DOHH2 (cell line): Measurements from ENCODE around the gene SCFD2.

Source experiments
- H3F3A ChIP-seq: fragments of 200-600 bp; sonication (generic), shearing (Covaris generic); 2 replicates; pipeline ENCODE4 v1.6.0; 2016; ENCODE audit warnings: antibody characterized with exemption, mild to moderate bottlenecking; ENCODE audit not compliant: control insufficient read depth, insufficient read depth
- H3K27ac ChIP-seq: fragments of 200-600 bp; sonication (generic); 2 replicates; pipeline ENCODE4 v1.5.1; 2014; ENCODE audit warnings: low read depth, mild to moderate bottlenecking, low read length, moderate library complexity
- H3K27me3 ChIP-seq: fragments of 200-600 bp; sonication (generic); 2 replicates; pipeline ENCODE4 v1.6.1; 2014; ENCODE audit warnings: mild to moderate bottlenecking, low read length, mixed read lengths; ENCODE audit not compliant: control insufficient read depth
- H3K36me3 ChIP-seq: fragments of 200-600 bp; sonication (generic); 2 replicates; pipeline ENCODE4 v1.6.1; 2014; ENCODE audit warnings: mild to moderate bottlenecking, low read length, moderate library complexity, mixed read lengths; ENCODE audit not compliant: control insufficient read depth
- H3K4me1 ChIP-seq: fragments of 200-600 bp; sonication (generic); 2 replicates; pipeline ENCODE4 v1.6.1; 2014; ENCODE audit warnings: mild to moderate bottlenecking, low read length, mixed read lengths; ENCODE audit not compliant: control insufficient read depth
- H3K4me2 ChIP-seq: fragments of 200-600 bp; sonication (generic); 2 replicates; pipeline ENCODE4 v1.6.0; 2014; ENCODE audit warnings: mild to moderate bottlenecking, low read length, moderate library complexity
- H3K4me3 ChIP-seq: fragments of 200-600 bp; sonication (generic); 2 replicates; pipeline ENCODE4 v1.5.1; 2014; ENCODE audit warnings: mild to moderate bottlenecking, low read length, mixed read lengths
- H3K79me2 ChIP-seq: fragments of 200-600 bp; sonication (generic); 2 replicates; pipeline ENCODE4 v1.6.1; 2014; ENCODE audit warnings: mild to moderate bottlenecking, low read length, mixed read lengths; ENCODE audit not compliant: control insufficient read depth
- H3K9me2 ChIP-seq: fragments of 200-600 bp; sonication (generic); replicated peaks from 2 replicates; pipeline ENCODE4 v1.6.1; 2014; ENCODE audit warnings: mild to moderate bottlenecking, low read length, mixed read lengths; ENCODE audit not compliant: control insufficient read depth
- H3K9me3 ChIP-seq: fragments of 200-600 bp; sonication (generic); 2 replicates; pipeline ENCODE4 v1.6.1; 2014; ENCODE audit warnings: antibody characterized with exemption, low read length, mixed read lengths; ENCODE audit not compliant: control insufficient read depth, insufficient read depth
- H4K20me1 ChIP-seq: fragments of 200-600 bp; sonication (generic); 2 replicates; pipeline ENCODE4 v1.6.0; 2014; ENCODE audit warnings: low read depth, mild to moderate bottlenecking, antibody characterized with exemption, low read length, moderate library complexity; ENCODE audit not compliant: control insufficient read depth, insufficient read depth
- EZH2phosphoT487 ChIP-seq: fragments of 200-600 bp; sonication (generic); IDR thresholded peaks from 2 replicates; pipeline ENCODE4 v1.6.1; 2017; ENCODE audit warnings: borderline replicate concordance, mild to moderate bottlenecking, antibody characterized with exemption, low read length, moderate library complexity, mixed read lengths
- TF ChIP-seq, protein P1 (sequence below): fragments of 200-600 bp; sonication (generic); IDR thresholded peaks from one replicate; pipeline ENCODE4 v1.5.1; 2014; ENCODE audit warnings: antibody characterized with exemption, mild to moderate bottlenecking, low read depth, low read length; ENCODE audit not compliant: poor library complexity, severe bottlenecking

The SCFD2 gene

DNA sequence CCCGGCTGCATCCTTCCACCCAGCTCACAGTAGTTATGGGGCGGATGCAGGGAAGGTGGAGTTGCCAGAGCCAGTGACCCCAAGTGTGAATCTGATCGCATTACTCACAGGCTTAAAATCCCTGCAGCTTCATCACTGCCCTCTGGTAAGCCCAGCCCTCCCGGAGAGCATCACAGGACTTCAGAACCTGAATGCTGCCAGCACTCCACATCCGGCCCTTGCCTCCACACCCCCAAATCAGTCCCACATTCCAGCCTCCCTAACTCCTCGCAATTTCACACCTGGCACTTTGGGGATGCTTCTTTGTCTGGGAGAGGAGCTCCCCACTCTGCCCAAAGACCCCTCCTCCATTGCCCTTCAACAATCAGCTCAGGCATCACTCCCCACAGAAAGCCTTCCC, 488.2 kb downstream of the SCFD2 start:
- H3K36me3 ChIP-seq: no peaks in the 10 kb centered on the region
- H3K27ac ChIP-seq: no peak overlapping the region
- no peaks in the 10 kb centered on the region for H4K20me1 ChIP-seq
- H3K4me2 ChIP-seq: no peak overlapping the region
- H3F3A ChIP-seq: no peaks in the 10 kb centered on the region
- no peak for TF ChIP-seq EZH2phosphoT487
- TF ChIP-seq, protein P1, sequence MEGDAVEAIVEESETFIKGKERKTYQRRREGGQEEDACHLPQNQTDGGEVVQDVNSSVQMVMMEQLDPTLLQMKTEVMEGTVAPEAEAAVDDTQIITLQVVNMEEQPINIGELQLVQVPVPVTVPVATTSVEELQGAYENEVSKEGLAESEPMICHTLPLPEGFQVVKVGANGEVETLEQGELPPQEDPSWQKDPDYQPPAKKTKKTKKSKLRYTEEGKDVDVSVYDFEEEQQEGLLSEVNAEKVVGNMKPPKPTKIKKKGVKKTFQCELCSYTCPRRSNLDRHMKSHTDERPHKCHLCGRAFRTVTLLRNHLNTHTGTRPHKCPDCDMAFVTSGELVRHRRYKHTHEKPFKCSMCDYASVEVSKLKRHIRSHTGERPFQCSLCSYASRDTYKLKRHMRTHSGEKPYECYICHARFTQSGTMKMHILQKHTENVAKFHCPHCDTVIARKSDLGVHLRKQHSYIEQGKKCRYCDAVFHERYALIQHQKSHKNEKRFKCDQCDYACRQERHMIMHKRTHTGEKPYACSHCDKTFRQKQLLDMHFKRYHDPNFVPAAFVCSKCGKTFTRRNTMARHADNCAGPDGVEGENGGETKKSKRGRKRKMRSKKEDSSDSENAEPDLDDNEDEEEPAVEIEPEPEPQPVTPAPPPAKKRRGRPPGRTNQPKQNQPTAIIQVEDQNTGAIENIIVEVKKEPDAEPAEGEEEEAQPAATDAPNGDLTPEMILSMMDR: no peak
- no peaks in the 10 kb centered on the region for H3K79me2 ChIP-seq
- H3K4me1 ChIP-seq: no peaks in the 10 kb centered on the region
- no peaks in the 10 kb centered on the region for H3K27me3 ChIP-seq
- no peaks in the 10 kb centered on the region for H3K9me3 ChIP-seq
- H3K9me2 ChIP-seq: no peaks in the 10 kb centered on the region
- H3K4me3 ChIP-seq: no peak overlapping the region

DNA sequence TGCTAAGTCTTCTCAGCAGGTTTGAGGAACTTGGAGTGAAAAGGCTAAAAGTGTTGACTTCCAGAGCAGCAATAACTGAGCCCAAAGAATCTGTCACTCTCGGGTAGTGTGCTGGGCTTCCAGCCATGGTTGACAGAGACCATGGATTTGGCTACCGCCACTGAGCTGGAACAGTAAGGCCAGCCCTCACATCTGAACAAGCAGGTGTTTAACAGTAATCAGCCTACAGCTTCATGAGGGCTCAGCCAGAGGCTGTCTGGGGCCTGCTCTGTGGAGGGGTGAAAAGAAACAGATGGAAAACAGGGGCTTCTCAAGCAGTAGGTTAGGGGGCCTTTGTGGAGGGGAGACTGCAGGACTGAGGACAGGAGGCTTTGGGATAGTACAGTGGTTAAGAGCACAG, 488.8 kb downstream of the SCFD2 start:
- Histone ChIP-seq H3K4me3 (no peak overlapping the region), H3K9me3 (no peaks in the 10 kb centered on the region), H3F3A (no peaks in the 10 kb centered on the region), H3K27me3 (no peaks in the 10 kb centered on the region), H3K36me3 (no peaks in the 10 kb centered on the region), H3K4me1 (no peaks in the 10 kb centered on the region), H4K20me1 (no peaks in the 10 kb centered on the region), H3K9me2 (no peaks in the 10 kb centered on the region), H3K27ac (no peak overlapping the region), H3K4me2 (no peak overlapping the region), H3K79me2 (no peaks in the 10 kb centered on the region)
- TF ChIP-seq, protein P1: no peak
- no peak for TF ChIP-seq EZH2phosphoT487

DNA sequence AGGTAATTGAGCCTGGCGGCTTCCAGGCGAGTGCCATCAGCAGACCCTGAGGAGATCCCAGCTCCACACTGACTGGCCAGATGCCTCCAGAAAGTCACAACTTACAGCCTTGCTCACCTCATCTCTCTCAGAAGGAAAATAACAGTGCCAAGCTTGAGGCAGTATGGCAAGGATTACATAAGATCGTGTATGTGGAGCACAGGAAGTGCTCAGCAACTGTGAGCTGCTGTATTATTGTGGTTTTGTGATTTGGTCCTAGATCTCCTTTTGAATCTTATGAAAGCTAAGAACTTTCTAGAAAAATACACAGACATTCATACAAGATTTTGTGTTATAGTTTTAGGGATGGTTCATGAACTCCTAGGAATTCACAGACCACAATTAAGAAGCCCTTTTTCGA, 489.8 kb downstream of the SCFD2 start:
- no peaks in the 10 kb centered on the region for H3K9me3 ChIP-seq
- H3K79me2 ChIP-seq: no peaks in the 10 kb centered on the region
- no peak overlapping the region for H3K4me2 ChIP-seq
- no peaks in the 10 kb centered on the region for H3K27me3 ChIP-seq
- no peaks in the 10 kb centered on the region for H3K9me2 ChIP-seq
- TF ChIP-seq EZH2phosphoT487: no peak
- TF ChIP-seq, protein P1: no peak
- H3K4me3 ChIP-seq: no peak overlapping the region
- no peaks in the 10 kb centered on the region for H4K20me1 ChIP-seq
- no peaks in the 10 kb centered on the region for H3K36me3 ChIP-seq
- no peaks in the 10 kb centered on the region for H3F3A ChIP-seq
- H3K27ac ChIP-seq: no peak overlapping the region
- H3K4me1 ChIP-seq: no peaks in the 10 kb centered on the region

DNA sequence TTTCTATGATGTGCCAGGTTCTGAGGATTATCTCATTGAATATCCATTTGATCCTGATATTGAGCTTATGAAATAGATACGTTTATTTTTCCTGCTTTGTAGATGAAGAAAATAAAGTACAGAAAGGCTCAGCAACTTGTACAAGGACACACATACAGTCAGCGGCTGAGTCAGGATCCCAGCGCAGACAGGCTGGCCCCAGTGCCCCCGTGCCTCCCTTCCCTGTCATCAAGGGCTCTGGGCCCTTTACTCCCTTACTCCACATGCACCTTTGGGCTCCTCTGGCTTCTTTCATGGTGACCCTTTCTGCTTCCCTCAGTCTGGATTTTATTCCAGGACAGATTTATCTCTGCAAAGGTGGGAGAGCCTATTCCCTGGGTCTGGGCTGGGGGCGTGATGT, 490.9 kb downstream of the SCFD2 start:
- no peaks in the 10 kb centered on the region for H3F3A ChIP-seq
- no peaks in the 10 kb centered on the region for H4K20me1 ChIP-seq
- no peak overlapping the region for H3K4me2 ChIP-seq
- H3K9me2 ChIP-seq: no peaks in the 10 kb centered on the region
- no peaks in the 10 kb centered on the region for H3K27me3 ChIP-seq
- no peaks in the 10 kb centered on the region for H3K36me3 ChIP-seq
- no peak overlapping the region for H3K27ac ChIP-seq
- no peaks in the 10 kb centered on the region for H3K9me3 ChIP-seq
- no peaks in the 10 kb centered on the region for H3K79me2 ChIP-seq
- H3K4me3 ChIP-seq: no peak overlapping the region
- no peaks in the 10 kb centered on the region for H3K4me1 ChIP-seq
- TF ChIP-seq EZH2phosphoT487: no peak
- TF ChIP-seq, protein P1: no peak
